Activated T-helper 1 cell treated with anti-CD3 and anti-CD28 coated beads, Interleukin-12 subunit alpha, Interleukin-12 subunit beta, Interleukin-2, Interleukin-4 antibody, amounts not matched to agents 30 ng/mL and 10 ng/mL and 1 ng/mL, durations not matched to agents 14 hours and 24 hours and 36 hours (primary cell): ENCODE results near the gene ASPSCR1. TPM values are rescaled to one million over a fixed set of nuclear protein-coding genes. Genes with fewer than 3 reads are reported as not detected.

Experiments used
- DNase-seq: peaks from one replicate; pipeline ENCODE4 v3.0.0; 2021; ENCODE audit warnings: low spot score
- H3K27ac Mint-ChIP-seq: one replicate; pipeline ENCODE4 v1.8.0; 2021; ENCODE audit warnings: mild to moderate bottlenecking, mixed read lengths
- H3K27me3 Mint-ChIP-seq: one replicate; pipeline ENCODE4 v1.8.0; 2022; ENCODE audit warnings: mild to moderate bottlenecking, moderate library complexity, mixed read lengths; ENCODE audit not compliant: insufficient read depth
- H3K36me3 Mint-ChIP-seq: one replicate; pipeline ENCODE4 v1.8.0; 2021; ENCODE audit warnings: low read depth, mixed read lengths
- H3K4me1 Mint-ChIP-seq: one replicate; pipeline ENCODE4 v1.8.0; 2021; ENCODE audit warnings: low read depth, mixed read lengths
- H3K4me3 Mint-ChIP-seq: one replicate; pipeline ENCODE4 v1.8.0; 2021; ENCODE audit warnings: mild to moderate bottlenecking, moderate library complexity, mixed read lengths
- H3K9me3 Mint-ChIP-seq: one replicate; pipeline ENCODE4 v1.8.0; 2021; ENCODE audit warnings: mixed read lengths
- intact Hi-C: fragments of 100-400 bp; cut with micrococcal nuclease; formaldehyde crosslinking; loops from one replicate; pipeline ENCODE4 v1.15.1; 2024
- total RNA-seq: library from RNA; stranded (reverse); gene quantifications from 2 replicates; pipeline ENCODE4 v1.2.3, GENCODE V29; 2022

The ASPSCR1 gene
- total RNA-seq, 1 donor from 2014 or later: 33.8 TPM

DNA sequence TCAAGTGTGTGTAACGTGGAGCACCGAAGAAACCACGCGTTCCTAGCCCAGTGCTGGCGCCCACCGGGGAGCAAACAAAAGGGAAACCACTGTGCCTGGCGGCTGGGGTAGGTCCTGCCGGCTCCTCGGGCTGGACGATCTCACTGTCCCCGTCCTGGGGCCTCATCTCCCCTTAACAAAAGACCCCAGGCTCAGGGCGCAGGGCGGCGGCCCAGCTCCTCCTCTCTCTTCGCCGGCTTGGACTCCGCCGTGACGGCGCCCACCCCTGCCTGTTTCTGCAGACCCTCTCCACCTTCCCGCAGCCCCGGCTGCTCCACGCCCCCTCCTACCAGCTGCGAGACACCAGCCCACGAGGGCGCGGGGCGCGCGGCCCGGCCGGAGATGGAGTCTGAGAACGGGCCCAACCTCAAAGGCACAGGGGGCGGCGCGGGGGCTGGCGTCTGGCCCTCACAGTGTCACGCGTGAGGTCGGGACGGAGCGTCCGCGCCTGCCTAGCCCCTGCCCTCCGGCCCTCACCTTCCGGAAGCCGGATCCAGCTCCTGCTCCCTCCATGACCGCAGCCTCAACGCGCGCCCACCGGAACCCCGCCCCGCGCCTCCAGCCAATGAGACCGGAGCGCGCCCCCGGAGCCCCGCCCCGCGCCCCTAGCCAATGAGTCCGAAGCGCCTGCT, 45.0 kb downstream of the ASPSCR1 start, which contains the start of gene CENPX:
CENPX (minus strand) TSS at position 569 of the 671 bp plus-strand sequence; CDS start at position 552, 17 bp downstream.
- no peaks in the 10 kb centered on the region for H3K27me3 Mint-ChIP-seq
- H3K4me3 Mint-ChIP-seq: peak within 1 kb of the TSS; percentile 90
- DNase-seq: no peak
- H3K9me3 Mint-ChIP-seq: no peaks in the 10 kb centered on the region
- intact Hi-C loops: loop anchor here (2.0 to 10.0 kb wide), 6 partner anchors 45 to 694 kb away; partner anchors contain the start of genes DUS1L, FN3KRP, MAFG and P4HB
- H3K4me1 Mint-ChIP-seq: peaks cover 15% of the 10 kb centered on the region
- peaks cover 3% of the 10 kb centered on the region for H3K36me3 Mint-ChIP-seq
- peak within 1 kb of the TSS; percentile 68 for H3K27ac Mint-ChIP-seq

DNA sequence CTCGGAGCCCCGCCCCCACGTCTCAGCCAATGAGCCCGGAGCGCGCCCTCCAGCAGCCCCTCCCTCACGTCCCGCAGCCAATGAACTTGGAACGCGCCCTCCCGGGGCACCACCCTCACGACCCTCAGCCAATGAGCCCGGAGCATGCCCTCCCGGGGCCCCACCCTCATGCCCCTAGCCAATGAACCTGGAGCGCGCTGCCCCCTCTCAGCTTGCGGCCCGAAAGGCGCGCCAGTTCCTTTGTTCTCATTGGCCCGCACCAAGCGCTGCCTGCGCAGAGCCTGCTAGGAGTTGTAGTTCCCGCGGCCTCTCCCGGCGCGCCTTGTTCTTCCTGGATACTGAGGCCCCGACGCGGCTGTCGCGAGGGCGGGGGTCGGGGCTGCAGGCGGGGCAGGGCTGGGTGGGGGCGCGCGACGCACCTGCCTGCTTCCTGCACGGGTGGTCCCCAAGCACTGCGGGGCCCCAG, 45.6 kb downstream of the ASPSCR1 start, which contains the start of gene LRRC45:
LRRC45 (plus strand) TSS at position 325 of the 466 bp plus-strand sequence. CDS start 339 bp downstream, outside the sequence.
- Mint-ChIP-seq H3K9me3 (no peaks in the 10 kb centered on the region), H3K4me1 (peaks cover 15% of the 10 kb centered on the region), H3K27ac (peak within 1 kb of the TSS; percentile 68), H3K36me3 (peaks cover 3% of the 10 kb centered on the region), H3K27me3 (no peaks in the 10 kb centered on the region), H3K4me3 (peak within 1 kb of the TSS; percentile 90)
- intact Hi-C loops: loop anchor here (1.0 to 10.0 kb wide), 11 partner anchors 8 to 694 kb away; partner anchors contain the start of genes ASPSCR1, DCXR, DUS1L and FASN
- DNase-seq: peak; percentile 100

DNA sequence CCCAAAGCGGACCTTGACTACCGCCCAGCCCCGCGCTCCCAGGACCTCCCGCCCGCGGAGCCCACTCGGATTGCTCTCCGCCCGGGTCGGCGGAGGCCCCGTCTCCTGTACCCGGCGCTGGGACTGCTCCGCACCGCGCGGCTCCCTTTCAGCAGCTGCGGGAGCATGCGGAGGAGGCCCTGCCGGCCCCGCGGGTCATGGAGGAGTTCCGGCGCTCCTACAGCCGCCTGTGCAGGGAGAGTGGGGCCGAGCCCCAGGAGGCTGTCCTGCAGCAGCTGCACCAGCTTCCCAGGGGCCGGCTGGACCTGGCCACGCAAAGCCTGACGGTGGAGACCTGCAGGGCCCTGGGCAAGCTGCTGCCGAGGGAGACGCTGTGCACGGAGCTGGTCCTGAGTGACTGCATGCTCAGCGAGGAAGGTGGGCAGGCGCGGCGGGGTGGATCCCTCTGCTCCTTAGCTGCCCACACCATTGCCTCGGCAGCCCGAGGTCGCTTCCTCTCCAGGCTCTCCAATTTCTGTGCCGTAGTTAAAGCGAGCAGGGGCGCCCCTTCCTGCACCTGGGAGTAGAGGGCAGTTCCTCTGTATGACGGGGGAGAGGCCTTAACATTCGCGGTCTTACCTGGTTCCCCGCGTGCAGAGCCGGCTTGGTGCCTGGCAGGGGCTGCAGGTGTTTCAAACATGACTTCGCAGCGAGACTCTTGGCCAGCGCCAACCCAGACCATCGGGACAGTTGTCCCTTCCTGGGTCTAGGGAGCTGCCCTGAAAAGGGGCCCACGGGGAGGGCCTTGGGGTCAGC, 46.2 kb downstream of the ASPSCR1 start:
- no peaks in the 10 kb centered on the region for H3K9me3 Mint-ChIP-seq
- peaks cover 3% of the 10 kb centered on the region for H3K36me3 Mint-ChIP-seq
- peaks cover 15% of the 10 kb centered on the region for H3K4me1 Mint-ChIP-seq
- no peak for DNase-seq
- H3K4me3 Mint-ChIP-seq: peak overlapping the region; percentile 85
- H3K27me3 Mint-ChIP-seq: no peaks in the 10 kb centered on the region
- intact Hi-C loops: loop anchor here (1.0 to 10.0 kb wide), 11 partner anchors 8 to 693 kb away; partner anchors contain the start of genes ASPSCR1, DCXR, DUS1L and FASN
- peak overlapping the region; percentile 44 for H3K27ac Mint-ChIP-seq

- H3K27me3 Mint-ChIP-seq: no peaks in the 10 kb centered on the region
- intact Hi-C loops: loop anchor here (5.0 to 10.0 kb wide), 3 partner anchors 42 to 313 kb away; partner anchors contain the start of genes DUS1L and SLC25A10
Observed at GRCh38 chr17:82024859-82025258, 47.4 kb downstream of the ASPSCR1 start.

GRCh38 chr17:82025401-82026107, 48.1 kb downstream of the ASPSCR1 start:
- no peaks in the 10 kb centered on the region for H3K9me3 Mint-ChIP-seq
- no peak overlapping the region for H3K27ac Mint-ChIP-seq
- H3K27me3 Mint-ChIP-seq: no peaks in the 10 kb centered on the region
- no peak for DNase-seq
- peaks cover 15% of the 10 kb centered on the region for H3K4me1 Mint-ChIP-seq
- intact Hi-C loops: loop anchor here (10.0 kb wide), 1 partner anchor 269 kb away; no protein-coding TSS in a partner anchor
- H3K36me3 Mint-ChIP-seq: peaks cover 5% of the 10 kb centered on the region
- peak overlapping the region; percentile 11 for H3K4me3 Mint-ChIP-seq

More at GRCh38 chr17:82024859-82025258, 47.4 kb downstream of the ASPSCR1 start:
- DNase-seq: no peak
- no peaks in the 10 kb centered on the region for H3K9me3 Mint-ChIP-seq
- H3K27ac Mint-ChIP-seq: no peak overlapping the region
- H3K4me3 Mint-ChIP-seq: no peak overlapping the region
- H3K4me1 Mint-ChIP-seq: peaks cover 15% of the 10 kb centered on the region
- peaks cover 5% of the 10 kb centered on the region for H3K36me3 Mint-ChIP-seq

GRCh38 chr17:82028246-82028645, 50.8 kb downstream of the ASPSCR1 start:
- Mint-ChIP-seq H3K27ac (no peak overlapping the region), H3K4me3 (no peak overlapping the region), H3K27me3 (no peaks in the 10 kb centered on the region), H3K4me1 (peaks cover 7% of the 10 kb centered on the region), H3K36me3 (peaks cover 5% of the 10 kb centered on the region), H3K9me3 (no peaks in the 10 kb centered on the region)
- no peak for DNase-seq
- intact Hi-C loops: loop anchor here (10.0 kb wide), 1 partner anchor 267 kb away; no protein-coding TSS in a partner anchor

DNA sequence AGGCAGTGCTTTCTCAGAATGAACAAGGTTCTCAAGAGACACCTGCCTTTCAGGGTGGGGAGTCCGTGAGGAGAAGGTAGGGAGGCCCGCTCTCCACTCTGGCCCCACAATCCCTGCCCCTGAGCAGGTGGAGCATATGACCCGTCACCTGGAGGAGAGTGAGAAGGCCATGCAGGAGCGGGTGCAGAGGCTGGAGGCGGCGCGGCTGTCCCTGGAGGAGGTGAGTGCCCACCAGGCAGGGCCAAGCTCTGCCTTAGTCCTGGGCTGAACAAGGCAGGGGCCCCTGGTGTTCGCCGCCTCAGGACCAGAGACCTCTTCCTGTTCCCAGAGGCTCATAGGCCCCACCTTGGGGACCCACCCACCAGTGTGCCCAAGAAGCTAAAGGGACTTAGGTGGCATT, 51.5 kb downstream of the ASPSCR1 start:
- H3K27ac Mint-ChIP-seq: no peak overlapping the region
- peak overlapping the region; percentile 30 for H3K4me3 Mint-ChIP-seq
- no peaks in the 10 kb centered on the region for H3K9me3 Mint-ChIP-seq
- H3K27me3 Mint-ChIP-seq: no peaks in the 10 kb centered on the region
- DNase-seq: no peak
- H3K4me1 Mint-ChIP-seq: peaks cover 3% of the 10 kb centered on the region
- H3K36me3 Mint-ChIP-seq: peaks cover 5% of the 10 kb centered on the region
- intact Hi-C loops: loop anchor here (10.0 kb wide), 1 partner anchor 266 kb away; no protein-coding TSS in a partner anchor

DNA sequence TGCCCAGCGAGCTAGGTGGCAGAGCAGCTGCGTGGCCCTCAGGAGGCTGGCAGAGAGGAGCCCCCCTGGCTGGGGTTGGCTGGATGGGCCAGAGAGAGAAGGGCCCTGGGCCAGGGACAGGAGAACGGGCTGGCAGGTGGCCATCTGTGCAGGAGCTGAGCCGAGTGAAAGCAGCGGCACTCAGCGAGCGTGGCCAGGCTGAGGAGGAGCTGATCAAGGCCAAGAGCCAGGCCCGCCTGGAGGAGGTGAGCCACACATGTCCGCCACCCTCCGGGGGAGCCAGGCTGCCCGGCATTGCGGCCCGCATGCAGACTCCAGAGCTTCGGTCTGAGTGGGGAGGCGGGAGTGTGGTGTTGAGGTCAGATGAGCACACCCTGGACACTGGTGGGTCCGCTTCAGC, 52.0 kb downstream of the ASPSCR1 start:
- no peaks in the 10 kb centered on the region for H3K4me1 Mint-ChIP-seq
- H3K4me3 Mint-ChIP-seq: peak overlapping the region; percentile 66
- H3K9me3 Mint-ChIP-seq: no peaks in the 10 kb centered on the region
- peaks cover 3% of the 10 kb centered on the region for H3K36me3 Mint-ChIP-seq
- peak overlapping the region; percentile 52 for H3K27ac Mint-ChIP-seq
- no peaks in the 10 kb centered on the region for H3K27me3 Mint-ChIP-seq
- intact Hi-C loops: loop anchor here (10.0 kb wide), 1 partner anchor 265 kb away; no protein-coding TSS in a partner anchor
- DNase-seq: no peak

GRCh38 chr17:82029990-82030469, 52.6 kb downstream of the ASPSCR1 start:
- H3K4me3 Mint-ChIP-seq: peak overlapping the region; percentile 66
- H3K27me3 Mint-ChIP-seq: no peaks in the 10 kb centered on the region
- H3K4me1 Mint-ChIP-seq: peaks cover 2% of the 10 kb centered on the region
- H3K27ac Mint-ChIP-seq: no peak overlapping the region
- no peak for DNase-seq
- H3K9me3 Mint-ChIP-seq: no peaks in the 10 kb centered on the region
- intact Hi-C loops: loop anchor here (1.0 to 10.0 kb wide), 3 partner anchors 53 to 265 kb away; partner anchors contain the start of gene ASPSCR1
- peaks cover 5% of the 10 kb centered on the region for H3K36me3 Mint-ChIP-seq

DNA sequence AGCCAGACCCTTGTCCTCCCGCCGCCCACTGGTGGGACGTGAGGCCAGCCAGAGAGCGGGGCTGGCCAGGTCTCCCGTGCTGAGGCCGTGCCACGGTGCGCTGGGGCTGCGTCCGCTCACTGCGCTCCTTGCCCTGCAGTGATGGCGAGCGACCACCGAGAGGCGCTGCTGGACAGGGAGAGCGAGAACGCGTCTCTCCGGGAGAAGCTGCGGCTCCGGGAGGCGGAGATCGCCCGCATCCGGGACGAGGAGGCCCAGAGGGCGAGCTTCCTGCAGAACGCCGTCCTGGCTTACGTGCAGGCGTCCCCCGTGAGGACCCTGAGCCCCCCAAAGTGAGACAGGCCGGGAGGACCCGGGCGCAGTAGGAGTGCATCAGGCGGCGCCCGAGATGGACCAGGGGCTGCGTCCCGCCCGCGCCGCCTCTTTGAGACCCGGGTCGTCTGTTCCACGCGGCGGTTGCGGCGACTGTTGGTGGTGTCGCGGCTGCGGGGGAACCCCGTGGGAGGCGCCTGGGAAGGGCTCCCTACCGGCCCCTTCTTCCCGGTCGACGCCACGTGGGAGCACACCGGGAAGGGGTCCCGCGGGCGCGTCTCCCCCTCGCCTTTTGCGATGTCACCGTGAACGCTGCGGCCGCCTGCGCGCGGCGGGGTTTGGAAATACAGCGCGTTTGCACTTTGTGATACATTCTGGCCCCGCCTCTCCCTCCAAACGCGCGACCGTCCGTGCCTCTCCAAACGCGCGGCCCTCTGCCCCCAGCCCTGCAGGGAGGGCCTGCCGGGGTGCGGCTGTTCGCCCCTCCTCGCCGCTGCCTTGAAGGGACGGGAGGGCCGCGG, 53.3 kb downstream of the ASPSCR1 start:
- H3K4me1 Mint-ChIP-seq: peaks cover 8% of the 10 kb centered on the region
- H3K4me3 Mint-ChIP-seq: peak overlapping the region; percentile 87
- H3K27me3 Mint-ChIP-seq: no peaks in the 10 kb centered on the region
- H3K36me3 Mint-ChIP-seq: peaks cover 12% of the 10 kb centered on the region
- intact Hi-C loops: loop anchor here (1.0 to 2.0 kb wide), 3 partner anchors 7 to 124 kb away; partner anchors contain the start of genes ASPSCR1 and LRRC45
- H3K9me3 Mint-ChIP-seq: no peaks in the 10 kb centered on the region
- peak overlapping the region; percentile 84 for H3K27ac Mint-ChIP-seq
- DNase-seq: peak; percentile 84

GRCh38 chr17:82031303-82031884, 54.0 kb downstream of the ASPSCR1 start, which contains the start of gene RAC3:
RAC3 (plus strand) TSS chr17:82031678; CDS start chr17:82031762, 84 bp downstream.
- peaks cover 13% of the 10 kb centered on the region for H3K36me3 Mint-ChIP-seq

More at GRCh38 chr17:82031303-82031884, 54.0 kb downstream of the ASPSCR1 start, which contains the start of gene RAC3:
- H3K27me3 Mint-ChIP-seq: no peaks in the 10 kb centered on the region
- no peak for DNase-seq
- H3K9me3 Mint-ChIP-seq: no peaks in the 10 kb centered on the region
- H3K4me3 Mint-ChIP-seq: peak within 1 kb of the TSS; percentile 87
- intact Hi-C loops: loop anchor here (1.0 to 2.0 kb wide), 2 partner anchors 8 to 55 kb away; partner anchors contain the start of genes ASPSCR1 and LRRC45
- peaks cover 10% of the 10 kb centered on the region for H3K4me1 Mint-ChIP-seq
- peak within 1 kb of the TSS; percentile 84 for H3K27ac Mint-ChIP-seq
